Measurements from ENCODE around the gene TIMP3.

TIMP3 gene

GRCh38 chr22:32830957-32831356 is 29.5 kb downstream of the TIMP3 start:
- TF ChIP-seq, protein P1, sequence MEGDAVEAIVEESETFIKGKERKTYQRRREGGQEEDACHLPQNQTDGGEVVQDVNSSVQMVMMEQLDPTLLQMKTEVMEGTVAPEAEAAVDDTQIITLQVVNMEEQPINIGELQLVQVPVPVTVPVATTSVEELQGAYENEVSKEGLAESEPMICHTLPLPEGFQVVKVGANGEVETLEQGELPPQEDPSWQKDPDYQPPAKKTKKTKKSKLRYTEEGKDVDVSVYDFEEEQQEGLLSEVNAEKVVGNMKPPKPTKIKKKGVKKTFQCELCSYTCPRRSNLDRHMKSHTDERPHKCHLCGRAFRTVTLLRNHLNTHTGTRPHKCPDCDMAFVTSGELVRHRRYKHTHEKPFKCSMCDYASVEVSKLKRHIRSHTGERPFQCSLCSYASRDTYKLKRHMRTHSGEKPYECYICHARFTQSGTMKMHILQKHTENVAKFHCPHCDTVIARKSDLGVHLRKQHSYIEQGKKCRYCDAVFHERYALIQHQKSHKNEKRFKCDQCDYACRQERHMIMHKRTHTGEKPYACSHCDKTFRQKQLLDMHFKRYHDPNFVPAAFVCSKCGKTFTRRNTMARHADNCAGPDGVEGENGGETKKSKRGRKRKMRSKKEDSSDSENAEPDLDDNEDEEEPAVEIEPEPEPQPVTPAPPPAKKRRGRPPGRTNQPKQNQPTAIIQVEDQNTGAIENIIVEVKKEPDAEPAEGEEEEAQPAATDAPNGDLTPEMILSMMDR (IDR thresholded peaks at IDR 0.05; ENCODE audit: control extremely low read depth, extremely low read depth, low read depth, missing control alignments), result no peak
- POLR2A ChIA-PET, result no interaction called here
- CTCF ChIA-PET, result interaction anchor here (1.2 kb wide), 1 partner anchor 18 kb away, joined by 3 read pairs; no protein-coding TSS in a partner anchor
- DNase-seq (ENCODE audit: extremely low spot score), result no peak

- CTCF ChIA-PET, result interaction anchor here (1.2 kb wide), 1 partner anchor 19 kb away, joined by 3 read pairs; no protein-coding TSS in a partner anchor
- POLR2A ChIA-PET, result no interaction called here
- no peak for DNase-seq (ENCODE audit: extremely low spot score)
- TF ChIP-seq, protein P1 (IDR thresholded peaks at IDR 0.05; ENCODE audit: control extremely low read depth, extremely low read depth, low read depth, missing control alignments), result no peak
Observed at GRCh38 chr22:32831584-32831983, 30.1 kb downstream of the TIMP3 start.

- DNase-seq (ENCODE audit: extremely low spot score), result no peak
- TF ChIP-seq, protein P1 (IDR thresholded peaks at IDR 0.05; ENCODE audit: control extremely low read depth, extremely low read depth, low read depth, missing control alignments), result no peak
- CTCF ChIA-PET, result no interaction called here
- POLR2A ChIA-PET, result no interaction called here
Observed at GRCh38 chr22:32832174-32832573, 30.7 kb downstream of the TIMP3 start.

GRCh38 chr22:32836280-32837123 is 35.0 kb downstream of the TIMP3 start:
- CTCF ChIA-PET, result interaction anchor here (0.9 to 1.2 kb wide), 3 partner anchors 9 to 13 kb away, joined by 3 to 5 read pairs (median 3); no protein-coding TSS in a partner anchor
- POLR2A ChIA-PET, result no interaction called here
- TF ChIP-seq, protein P1 (IDR thresholded peaks at IDR 0.05; ENCODE audit: control extremely low read depth, extremely low read depth, low read depth, missing control alignments), result peak; percentile 14
- DNase-seq (ENCODE audit: extremely low spot score), result peak; percentile 37

DNA sequence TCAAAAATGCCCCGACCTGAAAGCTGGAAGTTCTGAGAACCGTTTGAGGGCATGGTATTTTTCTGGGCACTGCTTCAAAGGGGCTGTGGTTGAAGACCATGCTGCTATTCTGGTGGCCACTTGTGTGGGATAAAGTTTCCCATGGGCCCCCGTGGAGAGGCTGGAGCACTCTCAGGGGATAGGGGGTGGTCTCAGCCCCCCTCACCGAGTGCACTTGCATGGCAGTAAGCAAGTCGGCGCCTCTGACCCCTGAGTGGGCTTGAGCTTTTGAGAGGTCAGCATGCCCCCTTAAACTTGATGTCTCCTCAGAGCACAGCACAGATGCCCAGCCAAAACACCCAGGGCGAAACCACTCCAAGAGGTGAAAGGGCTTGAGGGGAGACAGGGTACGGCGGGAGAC is 35.6 kb downstream of the TIMP3 start:
- TF ChIP-seq, protein P1 (IDR thresholded peaks at IDR 0.05; ENCODE audit: control extremely low read depth, extremely low read depth, low read depth, missing control alignments), result no peak
- DNase-seq (ENCODE audit: extremely low spot score), result no peak
- CTCF ChIA-PET, result interaction anchor here (0.9 to 1.0 kb wide), 2 partner anchors 10 to 16 kb away, joined by 3 read pairs; no protein-coding TSS in a partner anchor
- POLR2A ChIA-PET, result no interaction called here

DNA sequence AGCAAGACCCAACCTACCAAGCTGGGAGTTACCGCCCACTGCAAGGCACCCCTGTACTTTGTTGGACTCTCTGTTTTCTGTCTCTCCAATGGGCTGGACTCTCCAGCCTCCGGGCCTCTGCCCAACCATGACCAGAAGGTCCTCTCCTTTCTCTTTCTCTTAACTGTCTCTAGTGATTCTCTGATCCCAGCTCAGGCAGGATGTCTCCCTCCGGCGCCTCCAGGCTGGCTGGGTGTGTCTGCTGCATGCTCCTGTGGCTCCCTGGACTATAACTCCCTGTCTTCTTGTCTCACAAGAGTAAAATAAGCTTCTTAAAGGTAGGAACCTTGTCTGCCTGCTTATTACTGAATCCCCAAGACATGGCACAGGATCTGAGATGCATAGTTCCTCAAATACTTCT is 36.3 kb downstream of the TIMP3 start:
- TF ChIP-seq, protein P1 (IDR thresholded peaks at IDR 0.05; ENCODE audit: control extremely low read depth, extremely low read depth, low read depth, missing control alignments), result no peak
- no peak for DNase-seq (ENCODE audit: extremely low spot score)
- POLR2A ChIA-PET, result no interaction called here
- CTCF ChIA-PET, result interaction anchor here (1.0 to 1.7 kb wide), 2 partner anchors 11 to 16 kb away, joined by 3 to 4 read pairs; no protein-coding TSS in a partner anchor

Measured in GM10248 (cell line).